Measurements from ENCODE around the gene ATP13A2.

The ATP13A2 gene

GRCh38 chr1:17011439-17012307 is at the start of gene ATP13A2:
Gene ATP13A2, minus strand, starts transcription at chr1:17011928. Its CDS starts 190 bp downstream, at chr1:17011738.
- peak; percentile 79 for DNase-seq

- no peak for DNase-seq
Measured at GRCh38 chr1:17061486-17061885, 49.8 kb upstream of the ATP13A2 start.

GRCh38 chr1:17060306-17060749 is 48.6 kb upstream of the ATP13A2 start:
- no peak for DNase-seq

- peak; percentile 79 for DNase-seq
Measured at GRCh38 chr1:17059391-17060305, 47.9 kb upstream of the ATP13A2 start.

GRCh38 chr1:17056551-17056950 is 44.8 kb upstream of the ATP13A2 start:
- DNase-seq = no peak

- no peak for DNase-seq
Measured at GRCh38 chr1:17055801-17056200, 44.1 kb upstream of the ATP13A2 start.

GRCh38 chr1:17053685-17054410 is 42.1 kb upstream of the ATP13A2 start, which contains the start of gene SDHB:
Gene SDHB, minus strand, starts transcription at chr1:17054032. Its CDS starts 13 bp downstream, at chr1:17054019.
- peak; percentile 99 for DNase-seq

GRCh38 chr1:17053086-17053684 is 41.5 kb upstream of the ATP13A2 start:
- DNase-seq = no peak

GRCh38 chr1:17052641-17053040 is 40.9 kb upstream of the ATP13A2 start:
- no peak for DNase-seq

GRCh38 chr1:17052038-17052437 is 40.3 kb upstream of the ATP13A2 start:
- DNase-seq = no peak

- DNase-seq = no peak
Measured at GRCh38 chr1:17047924-17048323, 36.2 kb upstream of the ATP13A2 start.

GRCh38 chr1:17046334-17046657 is 34.6 kb upstream of the ATP13A2 start:
- no peak for DNase-seq

GRCh38 chr1:17045634-17046333 is 34.1 kb upstream of the ATP13A2 start:
- no peak for DNase-seq

GRCh38 chr1:17045150-17045549 is 33.4 kb upstream of the ATP13A2 start:
- DNase-seq = no peak

- DNase-seq = no peak
Measured at GRCh38 chr1:17043676-17044075, 31.9 kb upstream of the ATP13A2 start.

GRCh38 chr1:17040135-17040534 is 28.4 kb upstream of the ATP13A2 start:
- no peak for DNase-seq

- DNase-seq = no peak
Measured at GRCh38 chr1:17039522-17039921, 27.8 kb upstream of the ATP13A2 start.

- no peak for DNase-seq
Measured at GRCh38 chr1:17033481-17033880, 21.8 kb upstream of the ATP13A2 start.

- no peak for DNase-seq
Measured at GRCh38 chr1:17032741-17033140, 21.0 kb upstream of the ATP13A2 start.

GRCh38 chr1:17031436-17031835 is 19.7 kb upstream of the ATP13A2 start:
- DNase-seq = no peak

- no peak for DNase-seq
Measured at GRCh38 chr1:17030206-17030605, 18.5 kb upstream of the ATP13A2 start.

- no peak for DNase-seq
Measured at GRCh38 chr1:17028662-17029188, 17.0 kb upstream of the ATP13A2 start.

All from left hindlimb (tissue), 1 donor.